ENCODE results near the gene GPATCH2L.

The GPATCH2L gene

GRCh38 chr14:76175942-76176341 lies 24.2 kb downstream of the GPATCH2L start:
- no peak for TF ChIP-seq CTCF (IDR thresholded peaks at IDR 0.05; ENCODE audit: control insufficient read depth, extremely low read depth, insufficient read depth)
- no peak overlapping the region for H3K4me3 ChIP-seq (ENCODE audit: low read depth, low read length)
- no peak for DNase-seq (ENCODE audit: low read depth)

DNA sequence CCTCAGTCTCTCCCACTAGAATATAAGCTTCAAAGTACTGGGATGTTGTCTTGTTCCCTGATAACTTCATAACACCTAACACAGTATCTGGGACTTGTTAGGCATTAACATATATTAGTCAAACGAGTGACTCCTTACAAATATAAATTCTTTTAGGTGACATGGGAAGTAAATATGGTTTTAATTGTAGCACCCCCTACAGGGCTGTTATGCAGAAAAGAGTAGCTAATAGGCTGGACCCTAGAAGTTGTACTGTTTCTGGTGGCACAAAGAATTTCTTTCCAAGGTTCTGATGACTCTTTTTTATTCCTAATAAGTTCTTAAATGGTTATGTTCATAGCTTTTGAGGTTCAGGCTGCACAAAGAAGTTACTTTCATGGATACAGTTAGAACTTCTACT lies 29.8 kb downstream of the GPATCH2L start:
- no peak for DNase-seq (ENCODE audit: low read depth)
- H3K4me3 ChIP-seq (ENCODE audit: low read depth, low read length): no peak overlapping the region
- 0 out of 2 replicates have a peak, but pooled peaks have one; percentile 24 for TF ChIP-seq CTCF (IDR thresholded peaks at IDR 0.05; ENCODE audit: control insufficient read depth, extremely low read depth, insufficient read depth)

DNA sequence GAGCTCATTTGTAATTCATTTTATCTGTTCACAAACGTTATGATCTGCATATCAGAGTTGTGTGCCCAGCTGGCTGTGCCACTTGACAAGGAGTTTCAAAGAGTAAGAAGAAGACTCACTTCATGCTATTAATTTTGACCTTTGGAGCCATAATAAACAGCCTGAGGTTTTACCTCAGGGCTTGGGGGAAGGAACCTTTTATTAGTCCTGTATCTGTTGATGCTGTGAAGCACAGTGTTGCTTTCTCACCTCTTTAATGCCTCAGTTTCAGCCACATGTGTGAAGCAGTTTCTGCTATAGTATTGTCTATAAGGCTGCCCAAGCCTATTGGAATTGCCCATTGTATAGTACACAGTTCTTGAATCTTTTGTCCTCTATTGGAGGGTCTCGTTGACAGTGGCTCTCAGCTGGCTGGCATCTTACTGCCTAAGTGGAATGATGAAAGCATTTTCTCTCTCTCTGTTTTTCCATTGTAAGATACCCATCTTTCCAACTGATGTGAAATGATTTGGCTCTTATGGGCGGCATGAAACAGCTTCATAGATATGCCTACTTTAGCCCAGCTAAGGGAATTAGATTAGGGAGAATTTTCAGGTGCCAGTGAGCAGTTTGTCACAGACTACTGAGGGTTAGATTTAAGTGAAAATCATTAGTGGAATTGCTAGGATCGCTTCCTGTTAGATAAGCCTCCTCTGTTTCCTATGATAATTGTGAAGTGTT lies 34.7 kb downstream of the GPATCH2L start:
- no peak for TF ChIP-seq CTCF (IDR thresholded peaks at IDR 0.05; ENCODE audit: control insufficient read depth, extremely low read depth, insufficient read depth)
- no peak overlapping the region for H3K4me3 ChIP-seq (ENCODE audit: low read depth, low read length)
- DNase-seq (ENCODE audit: low read depth): no peak

- no peak for TF ChIP-seq CTCF (IDR thresholded peaks at IDR 0.05; ENCODE audit: control insufficient read depth, extremely low read depth, insufficient read depth)
- no peak overlapping the region for H3K4me3 ChIP-seq (ENCODE audit: low read depth, low read length)
- DNase-seq (ENCODE audit: low read depth): no peak
Measured at GRCh38 chr14:76191297-76191696, 39.6 kb downstream of the GPATCH2L start.

- no peak for DNase-seq (ENCODE audit: low read depth)
- TF ChIP-seq CTCF (IDR thresholded peaks at IDR 0.05; ENCODE audit: control insufficient read depth, extremely low read depth, insufficient read depth): no peak
- H3K4me3 ChIP-seq (ENCODE audit: low read depth, low read length): no peak overlapping the region
Measured at GRCh38 chr14:76193696-76194095, 42.0 kb downstream of the GPATCH2L start.

DNA sequence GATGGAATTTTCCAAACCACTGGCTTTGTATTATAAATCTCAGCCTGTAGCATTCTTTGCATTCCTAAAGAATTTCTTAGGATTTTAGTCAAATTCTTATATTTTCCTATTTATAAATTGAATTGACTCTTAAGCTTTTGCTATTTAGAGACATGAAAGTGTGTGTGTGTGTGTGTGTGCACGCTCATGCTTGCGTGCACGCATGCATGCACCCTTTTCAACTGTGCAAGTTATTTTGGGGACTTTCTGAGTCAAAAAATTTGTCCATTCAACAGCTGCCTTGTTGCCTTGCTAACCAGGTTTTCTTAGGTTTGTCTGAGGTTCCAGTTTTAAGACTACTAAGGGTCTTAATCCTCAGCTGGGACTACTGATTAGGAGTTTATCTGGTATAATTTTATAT lies 42.6 kb downstream of the GPATCH2L start:
- TF ChIP-seq CTCF (IDR thresholded peaks at IDR 0.05; ENCODE audit: control insufficient read depth, extremely low read depth, insufficient read depth): no peak
- no peak for DNase-seq (ENCODE audit: low read depth)
- H3K4me3 ChIP-seq (ENCODE audit: low read depth, low read length): no peak overlapping the region

GRCh38 chr14:76195003-76195402 lies 43.3 kb downstream of the GPATCH2L start:
- TF ChIP-seq CTCF (IDR thresholded peaks at IDR 0.05; ENCODE audit: control insufficient read depth, extremely low read depth, insufficient read depth): no peak

More at GRCh38 chr14:76195003-76195402, 43.3 kb downstream of the GPATCH2L start:
- H3K4me3 ChIP-seq (ENCODE audit: low read depth, low read length): no peak overlapping the region
- no peak for DNase-seq (ENCODE audit: low read depth)

All from LNCaP clone FGC (cell line).